Measurements from ENCODE around the gene ZNF385D. TPM values are rescaled to one million over a fixed set of nuclear protein-coding genes. Genes with fewer than 3 reads are reported as not detected.

Gene ZNF385D
- polyA plus RNA-seq, 1 of the 3 experiments (the other 2 are of a cell fraction), result 1.8 TPM

DNA sequence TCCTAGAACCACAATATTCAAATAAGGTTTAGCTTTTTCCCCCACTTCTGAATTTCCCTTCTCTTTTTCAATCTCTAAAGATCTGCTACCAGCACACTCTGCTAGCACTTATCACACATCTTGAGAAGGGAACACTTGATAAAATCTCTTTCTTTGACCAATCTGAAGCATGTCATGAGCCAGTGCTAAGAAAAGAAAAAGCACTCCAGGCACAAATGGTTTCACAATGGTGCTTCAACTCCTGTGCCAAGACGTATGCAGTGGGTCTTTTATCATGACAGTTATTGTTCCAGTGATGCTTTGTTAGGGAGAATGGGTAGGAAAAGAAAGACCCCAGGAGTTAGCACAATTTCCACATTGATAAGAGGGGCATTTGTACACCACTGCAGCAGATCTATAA, 248.4 kb downstream of the ZNF385D start:
- WGBS (ENCODE audit: low lambda C conversion rate), result 23% methylated on average over 1 of the region's 1 CpG
- H3K27me3 ChIP-seq (ENCODE audit: insufficient read depth), result no peaks in the 10 kb centered on the region
- no peaks in the 10 kb centered on the region for H3K9me3 ChIP-seq
- no peaks in the 10 kb centered on the region for H3K36me3 ChIP-seq (replicated peaks in 1 of 2; ENCODE audit: control insufficient read depth in 1 of 2, insufficient read depth in 2 of 2, low read length in 1 of 2)
- no peaks in the 10 kb centered on the region for H3K9me2 ChIP-seq
- H2AFZ ChIP-seq (ENCODE audit: low read depth), result no peak overlapping the region
- no peaks in the 10 kb centered on the region for H3K4me1 ChIP-seq (ENCODE audit: control insufficient read depth in 1 of 2, insufficient read depth in 2 of 2, low read depth in 1 of 2, low read length in 1 of 2)
- DNase-seq, result no peak
- no peak overlapping the region for H3K4me2 ChIP-seq
- POLR2A ChIA-PET, result no interaction called here
- H3K4me3 ChIP-seq (ENCODE audit: low read depth in 2 of 2, low read length in 1 of 2), result no peak overlapping the region
- H3K27ac ChIP-seq (ENCODE audit: low read depth in 2 of 2, low read length in 1 of 2), result no peak overlapping the region
- H3F3A ChIP-seq (replicated peaks; ENCODE audit: insufficient read depth), result no peaks in the 10 kb centered on the region
- CTCF ChIA-PET, result interaction anchor here (0.7 kb wide), 1 partner anchor 14 kb away, joined by 3 read pairs; no protein-coding TSS in a partner anchor
- no peak for TF ChIP-seq YY1 (IDR thresholded peaks at IDR 0.05; ENCODE audit: low read depth)
- TF ChIP-seq, protein P1, sequence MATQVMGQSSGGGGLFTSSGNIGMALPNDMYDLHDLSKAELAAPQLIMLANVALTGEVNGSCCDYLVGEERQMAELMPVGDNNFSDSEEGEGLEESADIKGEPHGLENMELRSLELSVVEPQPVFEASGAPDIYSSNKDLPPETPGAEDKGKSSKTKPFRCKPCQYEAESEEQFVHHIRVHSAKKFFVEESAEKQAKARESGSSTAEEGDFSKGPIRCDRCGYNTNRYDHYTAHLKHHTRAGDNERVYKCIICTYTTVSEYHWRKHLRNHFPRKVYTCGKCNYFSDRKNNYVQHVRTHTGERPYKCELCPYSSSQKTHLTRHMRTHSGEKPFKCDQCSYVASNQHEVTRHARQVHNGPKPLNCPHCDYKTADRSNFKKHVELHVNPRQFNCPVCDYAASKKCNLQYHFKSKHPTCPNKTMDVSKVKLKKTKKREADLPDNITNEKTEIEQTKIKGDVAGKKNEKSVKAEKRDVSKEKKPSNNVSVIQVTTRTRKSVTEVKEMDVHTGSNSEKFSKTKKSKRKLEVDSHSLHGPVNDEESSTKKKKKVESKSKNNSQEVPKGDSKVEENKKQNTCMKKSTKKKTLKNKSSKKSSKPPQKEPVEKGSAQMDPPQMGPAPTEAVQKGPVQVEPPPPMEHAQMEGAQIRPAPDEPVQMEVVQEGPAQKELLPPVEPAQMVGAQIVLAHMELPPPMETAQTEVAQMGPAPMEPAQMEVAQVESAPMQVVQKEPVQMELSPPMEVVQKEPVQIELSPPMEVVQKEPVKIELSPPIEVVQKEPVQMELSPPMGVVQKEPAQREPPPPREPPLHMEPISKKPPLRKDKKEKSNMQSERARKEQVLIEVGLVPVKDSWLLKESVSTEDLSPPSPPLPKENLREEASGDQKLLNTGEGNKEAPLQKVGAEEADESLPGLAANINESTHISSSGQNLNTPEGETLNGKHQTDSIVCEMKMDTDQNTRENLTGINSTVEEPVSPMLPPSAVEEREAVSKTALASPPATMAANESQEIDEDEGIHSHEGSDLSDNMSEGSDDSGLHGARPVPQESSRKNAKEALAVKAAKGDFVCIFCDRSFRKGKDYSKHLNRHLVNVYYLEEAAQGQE (IDR thresholded peaks at IDR 0.05; ENCODE audit: low read depth, low read length), result no peak
- TF ChIP-seq RFX5 (IDR thresholded peaks at IDR 0.05; ENCODE audit: low read length), result no peak
- no peaks in the 10 kb centered on the region for H4K20me1 ChIP-seq (ENCODE audit: insufficient read depth)
- no peaks in the 10 kb centered on the region for H3K79me2 ChIP-seq (ENCODE audit: insufficient read depth)
- H3K9ac ChIP-seq, result no peak overlapping the region

DNA sequence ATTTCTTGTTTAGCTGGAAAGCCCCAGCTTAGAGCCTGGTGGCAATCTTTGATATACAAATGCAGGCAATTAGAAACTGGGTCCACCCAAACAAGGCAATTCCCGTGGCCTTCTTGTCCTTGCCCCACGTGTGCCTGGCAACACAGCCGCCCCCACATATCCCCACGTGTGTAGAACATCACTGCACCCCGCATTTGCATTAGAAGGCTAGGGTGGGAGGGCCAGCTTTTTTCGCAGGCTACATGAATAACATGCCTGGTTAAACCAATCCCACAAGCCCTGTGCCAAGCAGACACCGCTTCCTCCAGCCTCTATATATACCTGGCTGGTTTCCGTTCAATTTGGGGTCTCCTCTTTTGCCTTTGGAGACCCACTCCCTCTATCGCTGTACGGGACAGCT, 250.2 kb downstream of the ZNF385D start:
- Histone ChIP-seq H3K27ac (ENCODE audit: low read depth in 2 of 2, low read length in 1 of 2) (no peak overlapping the region), H3K4me1 (ENCODE audit: control insufficient read depth in 1 of 2, insufficient read depth in 2 of 2, low read depth in 1 of 2, low read length in 1 of 2) (no peaks in the 10 kb centered on the region)
- TF ChIP-seq, protein P1 (IDR thresholded peaks at IDR 0.05; ENCODE audit: low read depth, low read length), result no peak
- TF ChIP-seq, protein P2, sequence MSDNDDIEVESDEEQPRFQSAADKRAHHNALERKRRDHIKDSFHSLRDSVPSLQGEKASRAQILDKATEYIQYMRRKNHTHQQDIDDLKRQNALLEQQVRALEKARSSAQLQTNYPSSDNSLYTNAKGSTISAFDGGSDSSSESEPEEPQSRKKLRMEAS (IDR thresholded peaks at IDR 0.05; ENCODE audit: low read depth), result no peak
- TF ChIP-seq POLR2AphosphoS5 (IDR thresholded peaks at IDR 0.05; ENCODE audit: low read depth, low read length), result no peak
- TF ChIP-seq FOXM1 (IDR thresholded peaks at IDR 0.05; ENCODE audit: low read depth), result no peak
- TF ChIP-seq, protein P3, sequence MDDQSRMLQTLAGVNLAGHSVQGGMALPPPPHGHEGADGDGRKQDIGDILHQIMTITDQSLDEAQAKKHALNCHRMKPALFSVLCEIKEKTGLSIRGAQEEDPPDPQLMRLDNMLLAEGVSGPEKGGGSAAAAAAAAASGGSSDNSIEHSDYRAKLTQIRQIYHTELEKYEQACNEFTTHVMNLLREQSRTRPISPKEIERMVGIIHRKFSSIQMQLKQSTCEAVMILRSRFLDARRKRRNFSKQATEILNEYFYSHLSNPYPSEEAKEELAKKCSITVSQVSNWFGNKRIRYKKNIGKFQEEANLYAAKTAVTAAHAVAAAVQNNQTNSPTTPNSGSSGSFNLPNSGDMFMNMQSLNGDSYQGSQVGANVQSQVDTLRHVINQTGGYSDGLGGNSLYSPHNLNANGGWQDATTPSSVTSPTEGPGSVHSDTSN (IDR thresholded peaks at IDR 0.05), result no peak
- no peak for TF ChIP-seq JUND (IDR thresholded peaks at IDR 0.05)
- no peak for TF ChIP-seq MXI1 (IDR thresholded peaks at IDR 0.05; ENCODE audit: low read depth, low read length)
- TF ChIP-seq TEAD4 (IDR thresholded peaks at IDR 0.05; ENCODE audit: borderline replicate concordance, insufficient read depth), result no peak
- no peak for TF ChIP-seq SIN3A (IDR thresholded peaks at IDR 0.05; ENCODE audit: borderline replicate concordance, low read depth, low read length)
- no peak for TF ChIP-seq MEF2A (IDR thresholded peaks at IDR 0.05; ENCODE audit: borderline replicate concordance, low read depth)
- TF ChIP-seq CHD2 (IDR thresholded peaks at IDR 0.05; ENCODE audit: low read length, partially characterized antibody), result no peak
- no peak for TF ChIP-seq RFX5 (IDR thresholded peaks at IDR 0.05; ENCODE audit: low read length)
- TF ChIP-seq, protein P4, sequence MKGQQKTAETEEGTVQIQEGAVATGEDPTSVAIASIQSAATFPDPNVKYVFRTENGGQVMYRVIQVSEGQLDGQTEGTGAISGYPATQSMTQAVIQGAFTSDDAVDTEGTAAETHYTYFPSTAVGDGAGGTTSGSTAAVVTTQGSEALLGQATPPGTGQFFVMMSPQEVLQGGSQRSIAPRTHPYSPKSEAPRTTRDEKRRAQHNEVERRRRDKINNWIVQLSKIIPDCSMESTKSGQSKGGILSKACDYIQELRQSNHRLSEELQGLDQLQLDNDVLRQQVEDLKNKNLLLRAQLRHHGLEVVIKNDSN (IDR thresholded peaks at IDR 0.05; ENCODE audit: borderline replicate concordance, low read depth), result no peak
- no peak for TF ChIP-seq SMC3 (IDR thresholded peaks at IDR 0.05; ENCODE audit: low read depth, low read length)
- TF ChIP-seq RCOR1 (IDR thresholded peaks at IDR 0.05; ENCODE audit: low read length), result no peak
- no peak for TF ChIP-seq ELF1 (IDR thresholded peaks at IDR 0.05)

More for the DNA sequence above, 250.2 kb downstream of the ZNF385D start:
- Histone ChIP-seq H2AFZ (ENCODE audit: low read depth) (no peak overlapping the region), H3K36me3 (replicated peaks in 1 of 2; ENCODE audit: control insufficient read depth in 1 of 2, insufficient read depth in 2 of 2, low read length in 1 of 2) (no peaks in the 10 kb centered on the region), H3F3A (replicated peaks; ENCODE audit: insufficient read depth) (no peaks in the 10 kb centered on the region), H3K9ac (no peak overlapping the region), H3K27me3 (ENCODE audit: insufficient read depth) (no peaks in the 10 kb centered on the region), H3K4me2 (no peak overlapping the region), H3K9me2 (no peaks in the 10 kb centered on the region), H3K4me3 (ENCODE audit: low read depth in 2 of 2, low read length in 1 of 2) (no peak overlapping the region), H3K9me3 (no peaks in the 10 kb centered on the region), H4K20me1 (ENCODE audit: insufficient read depth) (no peaks in the 10 kb centered on the region), H3K79me2 (ENCODE audit: insufficient read depth) (no peaks in the 10 kb centered on the region)
- no peak for DNase-seq
- CTCF ChIA-PET, result no interaction called here
- 70% methylated on average over 10 of the region's 10 CpGs for WGBS (ENCODE audit: low lambda C conversion rate)
- POLR2A ChIA-PET, result no interaction called here

Data from SK-N-SH (cell line).